HG03565 (cell line): Measurements from ENCODE around the gene IL3.
"Not testable (repeated sequence)": the region's sequence is repeated elsewhere in the genome, so short reads cannot be mapped to it uniquely, and the experiment has no call there.

Experiments used
- ATAC-seq: cut with Tn5 transposase; IDR thresholded peaks from one replicate; pipeline ENCODE4 v1.9.1; 2021; ENCODE audit warnings: mild to moderate bottlenecking, moderate library complexity; ENCODE audit not compliant: unreplicated experiment

IL3 gene

DNA sequence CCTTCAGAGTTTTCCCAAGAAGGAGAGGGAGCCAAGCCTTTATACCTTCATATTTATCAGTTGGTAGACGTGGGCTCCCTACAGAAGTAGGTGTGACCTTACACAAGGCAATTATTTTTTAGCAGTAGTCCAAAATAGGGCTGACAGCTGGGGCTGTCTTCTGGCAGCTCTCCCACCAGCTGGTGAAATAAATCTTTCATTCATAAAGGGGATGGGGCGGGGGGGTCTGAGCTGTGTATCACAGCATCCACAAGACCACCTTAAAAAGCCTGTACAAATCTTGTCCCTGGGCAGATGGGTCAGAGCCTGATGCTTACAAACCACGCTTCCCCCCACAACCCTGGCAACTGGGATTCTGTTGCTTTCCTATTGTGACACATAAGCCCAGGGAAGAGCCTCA is 32.8 kb downstream of the IL3 start:
- no peak for ATAC-seq

DNA sequence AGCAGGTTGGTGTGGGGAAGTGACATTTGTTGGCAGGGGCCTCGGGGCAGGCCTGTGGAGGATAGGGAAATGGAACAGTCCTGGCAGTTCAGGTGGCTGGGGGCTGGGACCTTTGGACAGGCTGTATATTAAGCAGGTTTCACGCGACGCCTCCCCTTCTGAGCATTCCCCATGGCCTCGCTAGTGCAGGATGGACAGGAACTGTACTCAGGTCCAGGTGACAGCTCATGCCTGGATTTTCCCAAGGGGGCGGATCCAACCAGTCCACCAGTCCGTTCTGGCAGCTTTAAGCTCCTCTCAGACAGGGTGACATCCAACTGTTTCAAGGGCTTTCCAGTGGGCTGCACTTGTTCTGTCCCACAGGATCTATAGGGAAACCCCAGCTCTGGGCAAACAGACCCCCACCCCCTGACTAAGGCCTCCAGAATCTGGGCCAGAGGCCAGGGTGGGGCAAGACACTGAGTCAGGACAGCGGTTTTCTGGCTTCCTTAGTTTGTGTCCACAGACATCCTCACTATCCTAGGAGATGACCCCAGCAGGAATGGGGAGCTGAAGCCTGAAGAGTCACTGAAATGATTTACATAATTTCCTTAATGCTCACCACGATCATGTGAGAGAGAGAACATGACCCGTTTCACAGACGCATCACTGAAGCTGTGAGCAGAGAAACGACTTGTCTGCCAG is 34.1 kb downstream of the IL3 start:
- no peak for ATAC-seq

DNA sequence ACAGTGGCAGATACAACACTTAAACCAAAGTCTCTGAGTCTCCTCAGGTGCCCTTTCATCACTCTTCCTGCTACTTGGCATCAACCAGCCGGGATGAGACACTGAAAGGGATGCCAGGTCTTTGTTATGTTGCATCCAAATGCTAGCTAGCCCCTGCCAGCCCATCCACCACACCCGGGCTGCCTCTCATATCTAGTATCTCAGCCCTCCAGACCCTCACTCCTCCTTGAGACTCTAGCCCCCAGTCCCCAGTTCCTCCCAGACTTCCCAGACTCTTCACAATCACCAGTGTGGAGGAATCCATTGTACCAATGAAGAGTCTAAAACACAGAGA is 34.6 kb downstream of the IL3 start:
- no peak for ATAC-seq

- no peak for ATAC-seq
Observed at GRCh38 chr5:132095424-132095972, 35.0 kb downstream of the IL3 start.

DNA sequence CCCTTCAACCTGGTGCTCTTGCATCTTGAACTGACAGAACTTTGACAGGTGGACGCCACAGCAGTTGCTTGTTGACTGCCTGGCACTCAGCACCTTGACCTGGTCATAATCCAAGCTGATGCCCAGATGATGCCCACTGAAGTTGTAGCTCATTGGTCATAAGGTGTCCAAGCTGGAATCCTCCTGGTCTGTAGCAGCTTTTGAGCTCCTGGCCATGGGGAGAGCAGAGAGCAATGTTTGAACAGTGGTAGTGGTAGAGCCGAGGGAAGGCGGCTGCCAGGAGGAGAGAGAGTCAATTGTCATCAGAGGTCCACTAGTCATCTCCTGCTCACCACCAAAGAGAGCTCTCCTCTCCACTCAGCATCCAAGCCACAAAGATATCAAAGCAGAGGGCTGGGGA is 36.4 kb downstream of the IL3 start:
- no peak for ATAC-seq

GRCh38 chr5:132098151-132098594 is 37.7 kb downstream of the IL3 start:
- ATAC-seq: peak; percentile 34

GRCh38 chr5:132098621-132099020 is 38.2 kb downstream of the IL3 start:
- ATAC-seq: no peak

DNA sequence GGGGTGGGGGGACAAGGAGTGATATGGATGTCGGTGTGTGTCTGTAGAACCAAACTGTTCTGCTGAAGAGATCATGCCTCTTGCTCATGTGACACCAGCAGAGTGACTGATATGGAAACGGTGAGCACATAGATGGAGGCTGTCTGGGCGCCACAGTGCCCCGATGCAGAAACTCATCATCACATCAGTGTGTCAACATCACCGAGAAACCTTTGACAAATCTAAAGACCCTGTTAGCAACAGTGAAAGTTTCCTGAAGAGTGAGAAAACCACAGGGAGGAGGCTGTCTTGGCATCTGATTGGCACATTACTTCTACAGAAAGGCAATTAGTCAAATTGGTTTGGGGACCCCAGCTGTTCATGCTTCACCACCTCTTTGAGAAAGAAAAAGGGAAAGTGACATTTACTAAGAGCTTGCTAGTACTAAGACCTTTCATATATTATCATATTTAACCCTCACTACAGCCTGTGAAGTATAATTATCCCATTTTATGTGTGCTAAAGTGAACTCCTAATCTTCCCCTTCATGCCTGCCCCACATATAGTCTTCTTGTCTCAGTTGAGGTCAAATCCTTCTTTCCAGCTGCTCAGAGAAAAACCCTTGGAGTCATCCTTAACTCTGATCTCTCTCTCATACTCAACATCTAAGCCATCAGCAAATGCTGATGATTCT is 38.8 kb downstream of the IL3 start:
- ATAC-seq: peak; percentile 24

DNA sequence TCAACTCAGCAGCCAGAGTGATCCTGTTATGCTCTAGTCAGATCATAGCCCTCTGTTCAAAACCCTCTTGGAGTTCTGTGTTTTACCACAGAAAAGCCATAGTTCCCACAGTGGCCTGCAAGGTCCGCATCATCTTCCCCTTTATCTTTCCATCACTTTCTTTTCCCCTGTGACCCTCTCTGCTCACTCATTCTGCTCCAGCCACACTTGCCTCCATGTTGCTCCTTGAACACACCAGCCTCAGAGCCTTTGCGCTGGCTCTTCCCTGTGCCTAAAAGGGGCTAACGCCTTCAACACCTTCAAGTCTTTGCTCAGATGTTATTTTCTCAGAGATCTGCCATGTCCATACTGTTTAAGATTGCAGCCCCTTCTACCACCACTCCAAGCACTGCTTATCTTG is 39.5 kb downstream of the IL3 start:
- ATAC-seq: no peak

GRCh38 chr5:132100672-132101261 is 40.3 kb downstream of the IL3 start:
- peak; percentile 28 for ATAC-seq

DNA sequence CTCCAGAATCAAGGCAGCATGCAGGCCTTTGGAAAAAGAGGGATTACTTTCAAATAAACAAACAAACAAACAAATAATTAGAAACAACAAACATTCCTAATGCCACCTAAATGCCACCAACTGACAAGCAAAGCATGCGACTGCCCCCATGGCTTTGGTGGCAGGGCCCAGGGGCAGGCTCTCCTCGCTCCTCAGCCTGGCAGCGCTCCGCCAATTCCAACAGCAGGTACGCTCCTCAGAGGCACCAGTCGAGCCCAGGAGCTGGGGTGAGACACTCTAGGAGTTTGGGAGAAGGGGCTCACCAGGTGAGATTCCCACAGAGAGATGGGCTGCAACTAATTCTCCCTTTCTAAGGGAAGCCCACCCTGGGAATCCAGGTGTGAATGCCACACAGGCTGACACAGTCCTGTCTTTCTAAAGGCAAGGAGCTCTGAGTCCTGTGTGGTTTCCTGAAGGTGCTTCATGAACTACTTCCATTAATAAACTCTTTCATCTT is 41.0 kb downstream of the IL3 start:
- ATAC-seq: no peak

- ATAC-seq: no peak
Observed at GRCh38 chr5:132102101-132102701, 41.7 kb downstream of the IL3 start.

DNA sequence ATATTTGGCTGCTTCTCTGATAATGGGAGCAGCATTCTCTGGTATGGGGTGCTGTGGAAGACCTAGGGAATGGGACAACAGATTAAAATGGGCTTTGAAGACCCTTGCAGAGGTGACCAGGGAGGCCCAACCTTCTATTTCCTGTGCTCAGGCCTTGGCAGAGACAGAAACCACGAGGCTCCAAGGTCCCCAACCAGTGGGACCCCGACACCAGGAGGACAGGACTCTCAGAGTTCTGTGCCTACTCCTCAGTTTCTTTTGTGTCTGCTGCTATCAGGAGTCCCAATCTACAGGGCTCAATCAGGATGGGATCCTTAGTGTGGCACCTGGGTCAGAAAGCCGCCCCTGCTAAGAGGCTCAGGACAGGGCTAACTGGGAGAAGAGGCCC is 42.5 kb downstream of the IL3 start:
- no peak for ATAC-seq

DNA sequence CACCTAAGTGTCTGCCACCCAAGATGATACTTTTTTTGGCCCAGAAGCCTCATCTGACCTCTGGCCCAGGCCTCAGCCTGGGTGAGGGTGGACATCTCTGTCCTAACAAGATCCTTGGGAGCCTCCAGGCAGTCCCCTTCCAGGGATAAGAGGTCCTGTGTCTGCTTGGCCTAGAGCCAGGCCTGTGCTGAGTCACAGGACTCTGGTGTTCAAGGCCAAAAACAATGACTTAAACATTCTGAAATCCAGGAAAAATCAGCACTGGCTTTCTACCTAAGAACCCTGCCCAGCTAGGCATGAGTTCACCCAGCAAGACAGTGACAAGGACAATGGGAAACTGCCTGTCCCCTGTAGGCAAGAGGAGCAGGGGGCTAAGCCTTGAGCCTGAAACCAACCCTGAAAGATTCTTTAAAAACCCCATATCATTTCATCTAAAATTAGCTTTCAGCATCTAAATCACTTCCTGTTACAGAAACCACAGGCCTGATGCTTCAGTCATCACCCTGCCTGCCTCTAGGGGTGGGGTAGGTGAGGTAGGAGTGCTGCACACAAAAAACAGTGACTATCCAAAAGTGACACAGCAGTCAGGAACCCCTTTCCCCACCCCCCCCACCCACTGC is 43.0 kb downstream of the IL3 start:
- peak; percentile 64 for ATAC-seq

- ATAC-seq: peak; percentile 5
Observed at GRCh38 chr5:132103969-132104391, 43.5 kb downstream of the IL3 start.

- ATAC-seq: no peak
Observed at GRCh38 chr5:132104556-132104955, 44.1 kb downstream of the IL3 start.

DNA sequence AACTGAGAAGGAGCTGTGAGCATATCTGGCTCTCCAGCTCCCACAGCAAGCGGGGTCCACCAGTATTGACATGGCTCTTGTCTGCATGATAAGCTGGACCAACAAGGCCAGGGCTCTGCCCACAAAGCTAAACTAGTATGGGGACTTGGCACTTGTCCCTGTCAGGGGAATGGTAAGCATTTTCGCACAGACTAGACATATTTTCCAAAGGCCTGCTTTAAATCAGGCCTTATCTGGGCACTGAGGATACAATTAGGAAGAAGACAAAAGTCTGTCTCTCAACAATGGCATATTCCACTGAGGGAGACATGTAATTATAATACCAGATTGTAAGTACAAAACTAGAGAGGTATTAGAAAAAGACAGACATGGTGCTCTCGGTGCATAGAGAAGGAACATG is 45.2 kb downstream of the IL3 start:
- ATAC-seq: no peak

- not testable (repeated sequence) for ATAC-seq
Observed at GRCh38 chr5:132108495-132108894, 48.0 kb downstream of the IL3 start.

DNA sequence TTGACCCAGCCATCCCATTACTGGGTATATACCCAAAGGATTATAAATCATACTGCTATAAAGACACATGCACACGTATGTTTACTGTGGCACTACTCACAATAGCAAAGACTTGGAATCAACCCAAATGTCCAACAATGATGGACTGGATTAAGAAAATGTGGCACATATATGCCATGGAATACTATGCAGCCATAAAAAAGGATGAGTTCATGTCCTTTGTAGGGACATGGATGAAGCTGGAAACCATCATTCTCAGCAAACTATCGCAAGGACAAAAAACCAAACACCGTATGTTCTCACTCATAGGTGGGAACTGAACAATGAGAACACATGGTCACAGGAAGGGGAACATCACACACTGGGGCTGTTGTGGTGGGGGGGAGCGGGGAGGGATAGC is 48.5 kb downstream of the IL3 start:
- ATAC-seq: not testable (repeated sequence)

GRCh38 chr5:132109494-132110053 is 49.1 kb downstream of the IL3 start:
- no peak for ATAC-seq

DNA sequence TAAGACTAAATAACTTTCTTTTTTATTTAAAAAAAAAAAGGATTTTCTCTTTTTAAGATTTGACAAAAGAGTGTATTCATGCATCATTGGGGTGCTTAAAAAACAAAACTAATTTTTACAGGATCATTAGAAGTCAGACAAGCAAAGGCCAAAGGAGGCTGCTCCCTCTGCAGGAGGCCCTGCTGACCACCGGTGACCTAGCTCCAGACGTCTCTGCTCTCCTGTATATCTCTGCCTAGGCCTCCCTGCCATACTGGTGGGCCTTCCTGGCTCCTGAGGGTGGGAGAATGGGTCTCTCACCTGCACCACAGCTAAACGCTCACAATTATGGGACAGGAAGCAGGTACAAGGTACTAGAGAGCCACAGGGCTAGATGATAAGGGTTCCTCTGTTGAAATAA is 49.7 kb downstream of the IL3 start:
- ATAC-seq: no peak
